Transverse colon (tissue), 4 donors: Measurements from ENCODE around the gene CDK19. TPM values are rescaled to one million over a fixed set of nuclear protein-coding genes. Genes with fewer than 3 reads are reported as not detected.
"Not testable (repeated sequence)": the region's sequence is repeated elsewhere in the genome, so short reads cannot be mapped to it uniquely, and the experiment has no call there.

ENCODE experiments used
- DNase-seq: peaks from one replicate; pipeline ENCODE4 v3.0.0-alpha.2; 2019
- H3K27ac ChIP-seq, 4 donors: fragments of 200-600 bp; sonication (generic); 2 replicates each; pipeline ENCODE4 v1.5.1; 2016 to 2018; ENCODE audit warnings: inconsistent platforms in 4 of 4
- H3K27me3 ChIP-seq: fragments of 200-600 bp; sonication (generic); 2 replicates; pipeline ENCODE4 v1.5.1; 2017; ENCODE audit warnings: inconsistent platforms
- H3K36me3 ChIP-seq, 4 donors: fragments of 200-600 bp; sonication (generic); 2 replicates each; pipeline ENCODE4 v1.5.1; 2017 to 2019; ENCODE audit warnings: inconsistent platforms in 4 of 4
- H3K4me1 ChIP-seq, 4 donors: fragments of 200-600 bp; sonication (generic); 2 replicates each; pipeline ENCODE4 v1.5.1; 2017 to 2020; ENCODE audit warnings: inconsistent platforms in 4 of 4
- H3K4me3 ChIP-seq, 4 donors: fragments of 200-600 bp; sonication (generic); 1 replicate in 1 of 4; 2 replicates in 3 of 4; pipeline versions ENCODE4 v1.5.1 to v1.6.1; 2017 to 2019; ENCODE audit warnings: inconsistent platforms in 4 of 4
- H3K9me3 ChIP-seq, 2 donors: fragments of 200-600 bp; sonication (generic); 2 replicates each; pipeline ENCODE4 v1.5.1; 2017 to 2019; ENCODE audit warnings: inconsistent platforms in 2 of 2
- EP300 ChIP-seq: sonication (generic); formaldehyde crosslinking; IDR thresholded peaks from one replicate; pipeline ENCODE4 v1.6.1; 2017; ENCODE audit warnings: antibody characterized with exemption, low read depth
- POLR2A ChIP-seq: fragments of 450-650 bp; IDR thresholded peaks from one replicate; pipeline ENCODE4 v1.6.1; 2016; ENCODE audit warnings: antibody characterized with exemption, mild to moderate bottlenecking, moderate library complexity
- POLR2AphosphoS5 ChIP-seq, 3 donors: sonication (generic); formaldehyde crosslinking; IDR thresholded peaks; one replicate each; pipeline ENCODE4 v1.6.1; 2016; ENCODE audit warnings: antibody characterized with exemption in 3 of 3
- WGBS, 2 donors: methylation state at CpG; one replicate each; pipeline ENCODE4 v1.1.5; 2018; ENCODE audit warnings: low coverage in 1 of 2; 5-methylcytosine and 5-hydroxymethylcytosine counted together
- in situ Hi-C, 4 donors: fragments of 200-750 bp; cut with MboI; loops; one replicate each; pipeline versions ENCODE4 v1.15.0 to v1.15.1; 2017; ENCODE audit warnings: low sequenced_read_pairs in 3 of 4, low pct_ligation_motif_present in 1 of 4, low pct_unique_long_range_greater_than_20kb in 1 of 4
- intact Hi-C: fragments of 100-400 bp; cut with DNase I; formaldehyde crosslinking; loops from one replicate; pipeline ENCODE4 v1.15.1; 2023; ENCODE audit warnings: low total_unique reads
- total RNA-seq, 4 donors: library from RNA; depleted of rRNA; stranded (reverse); fragments of >200 nt; gene quantifications; one replicate each; pipeline ENCODE4 v1.1.0, GENCODE V29; 2016
- TF ChIP-seq, protein P1 (sequence below), 5 experiments: fragments of 200-600 bp in 3 of 5; fragments of 450-650 bp in 2 of 5; sonication (generic) in 3 of 5; IDR thresholded peaks; 1 replicate in 2 of 5; 2 replicates in 3 of 5; pipeline ENCODE4 v1.5.1; 2016 to 2017; ENCODE audit warnings: antibody characterized with exemption in 5 of 5, inconsistent platforms in 3 of 5, mild to moderate bottlenecking in 2 of 5, moderate library complexity in 1 of 5

The CDK19 gene
- total RNA-seq, 4 donors from 2014 or later = 7.0 to 18.6 (median 14.7) TPM

DNA sequence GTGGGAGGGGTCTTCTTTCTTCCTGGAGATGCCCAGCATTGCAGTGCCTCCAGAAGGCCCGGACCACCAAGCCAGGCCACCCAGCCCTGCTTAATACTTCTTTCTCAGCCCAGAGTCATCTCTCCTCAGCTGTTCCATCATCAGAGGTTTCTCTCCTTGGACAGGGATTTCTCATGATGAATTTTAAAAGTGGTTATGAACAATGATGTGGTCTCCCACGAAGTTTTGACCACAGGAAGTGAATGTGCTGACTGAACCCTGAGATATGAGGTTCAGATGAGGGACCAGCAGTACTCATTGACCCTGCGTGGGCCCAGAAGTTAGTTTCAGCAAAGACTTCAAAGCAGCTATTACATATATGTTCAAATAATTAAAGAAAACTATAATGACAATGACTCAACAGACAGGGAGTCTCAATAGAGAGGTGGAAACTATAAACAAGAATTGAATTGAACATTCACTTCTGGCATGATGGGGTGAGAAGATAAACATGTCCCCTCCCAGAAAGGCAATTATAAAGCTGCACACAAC, 224.4 kb downstream of the CDK19 start:
- H3K4me3 ChIP-seq = no peak overlapping the region
- no peaks in the 10 kb centered on the region for H3K27me3 ChIP-seq
- no peaks in the 10 kb centered on the region for H3K4me1 ChIP-seq
- intact Hi-C loops = no loop called here
- in situ Hi-C loops = no loop called here
- 52 to 53% methylated on average over 2 to 3 of the region's 3 CpGs for WGBS, 2 donors
- H3K9me3 ChIP-seq = no peaks in the 10 kb centered on the region
- no peaks in the 10 kb centered on the region for H3K36me3 ChIP-seq
- DNase-seq = no peak
- TF ChIP-seq POLR2A (no peak), POLR2AphosphoS5 (IDR thresholded peaks at IDR 0.05) (no peak), EP300 (no peak)
- TF ChIP-seq, protein P1, sequence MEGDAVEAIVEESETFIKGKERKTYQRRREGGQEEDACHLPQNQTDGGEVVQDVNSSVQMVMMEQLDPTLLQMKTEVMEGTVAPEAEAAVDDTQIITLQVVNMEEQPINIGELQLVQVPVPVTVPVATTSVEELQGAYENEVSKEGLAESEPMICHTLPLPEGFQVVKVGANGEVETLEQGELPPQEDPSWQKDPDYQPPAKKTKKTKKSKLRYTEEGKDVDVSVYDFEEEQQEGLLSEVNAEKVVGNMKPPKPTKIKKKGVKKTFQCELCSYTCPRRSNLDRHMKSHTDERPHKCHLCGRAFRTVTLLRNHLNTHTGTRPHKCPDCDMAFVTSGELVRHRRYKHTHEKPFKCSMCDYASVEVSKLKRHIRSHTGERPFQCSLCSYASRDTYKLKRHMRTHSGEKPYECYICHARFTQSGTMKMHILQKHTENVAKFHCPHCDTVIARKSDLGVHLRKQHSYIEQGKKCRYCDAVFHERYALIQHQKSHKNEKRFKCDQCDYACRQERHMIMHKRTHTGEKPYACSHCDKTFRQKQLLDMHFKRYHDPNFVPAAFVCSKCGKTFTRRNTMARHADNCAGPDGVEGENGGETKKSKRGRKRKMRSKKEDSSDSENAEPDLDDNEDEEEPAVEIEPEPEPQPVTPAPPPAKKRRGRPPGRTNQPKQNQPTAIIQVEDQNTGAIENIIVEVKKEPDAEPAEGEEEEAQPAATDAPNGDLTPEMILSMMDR (IDR thresholded peaks at IDR 0.05) = no peak
- no peak overlapping the region for H3K27ac ChIP-seq

DNA sequence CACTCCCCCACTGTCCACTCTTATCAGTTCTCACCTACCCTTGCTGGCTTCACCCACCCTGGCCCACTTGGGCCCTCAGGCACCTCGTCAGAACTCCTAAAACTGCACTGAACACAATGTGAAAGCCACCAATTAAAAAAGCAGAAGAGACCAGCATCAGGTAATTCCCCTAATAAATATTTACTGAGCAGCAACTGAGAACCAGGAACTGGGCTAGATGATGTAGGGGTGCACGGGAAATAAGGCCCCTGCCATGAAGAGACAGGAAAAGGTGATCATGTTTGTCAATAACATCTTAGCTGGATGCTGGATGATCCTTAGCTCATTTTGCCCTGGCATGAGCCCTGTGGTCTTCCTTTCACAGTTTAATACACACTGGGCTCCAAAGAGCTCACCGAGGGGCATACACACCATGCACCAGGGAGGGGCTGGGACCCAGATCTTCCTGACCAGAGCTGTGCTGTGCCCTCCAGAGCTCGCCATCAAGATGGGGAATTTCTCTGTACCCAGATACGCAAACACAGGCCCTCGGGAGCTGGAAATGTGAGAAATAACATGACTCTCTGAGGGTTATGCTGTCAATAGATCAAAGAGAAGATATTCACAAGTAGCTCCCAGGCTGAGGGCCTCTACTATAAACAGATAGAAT, 225.3 kb downstream of the CDK19 start:
- Histone ChIP-seq H3K9me3 (no peaks in the 10 kb centered on the region), H3K4me3 (no peak overlapping the region), H3K27me3 (no peaks in the 10 kb centered on the region), H3K27ac (no peak overlapping the region), H3K4me1 (no peaks in the 10 kb centered on the region), H3K36me3 (no peaks in the 10 kb centered on the region)
- in situ Hi-C loops (no loop called here), intact Hi-C loops (no loop called here)
- WGBS, 2 donors = 79% methylated on average over 6 of the region's 6 CpGs; no CpG with 5 or more reads in 1 of the 2 donors
- TF ChIP-seq POLR2AphosphoS5 (IDR thresholded peaks at IDR 0.05) (no peak), POLR2A (no peak), EP300 (no peak)
- TF ChIP-seq, protein P1 (IDR thresholded peaks at IDR 0.05) = no peak
- DNase-seq = no peak

DNA sequence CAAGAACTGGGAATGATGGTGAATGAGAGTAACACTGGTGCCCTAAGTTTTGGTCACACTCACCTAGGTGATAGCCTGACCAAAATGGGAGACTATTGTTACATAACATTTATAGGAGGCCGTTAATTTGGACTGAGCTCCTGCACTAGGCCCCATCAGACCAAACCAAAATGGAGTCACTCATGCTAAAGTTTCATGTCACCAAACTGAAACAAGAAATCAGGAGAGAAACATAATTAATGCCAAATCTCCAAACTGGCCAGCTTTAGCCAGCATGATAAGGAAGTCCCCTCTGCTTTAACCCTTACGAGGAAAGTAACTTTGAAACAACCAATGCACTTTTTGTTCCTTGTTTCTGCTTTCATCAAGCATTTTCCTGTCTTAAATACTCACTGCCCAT, 227.9 kb downstream of the CDK19 start:
- Histone ChIP-seq H3K4me3 (no peak overlapping the region), H3K9me3 (no peaks in the 10 kb centered on the region), H3K27ac (no peak overlapping the region), H3K36me3 (no peaks in the 10 kb centered on the region), H3K4me1 (no peaks in the 10 kb centered on the region), H3K27me3 (no peaks in the 10 kb centered on the region)
- DNase-seq = no peak
- TF ChIP-seq EP300 = no peak
- no peak for TF ChIP-seq POLR2A
- TF ChIP-seq, protein P1 (IDR thresholded peaks at IDR 0.05) = no peak
- TF ChIP-seq POLR2AphosphoS5 (IDR thresholded peaks at IDR 0.05) = no peak
- intact Hi-C loops (no loop called here), in situ Hi-C loops (no loop called here)
- WGBS, 2 donors = 75 to 89% methylated on average over 2 of the region's 2 CpGs

DNA sequence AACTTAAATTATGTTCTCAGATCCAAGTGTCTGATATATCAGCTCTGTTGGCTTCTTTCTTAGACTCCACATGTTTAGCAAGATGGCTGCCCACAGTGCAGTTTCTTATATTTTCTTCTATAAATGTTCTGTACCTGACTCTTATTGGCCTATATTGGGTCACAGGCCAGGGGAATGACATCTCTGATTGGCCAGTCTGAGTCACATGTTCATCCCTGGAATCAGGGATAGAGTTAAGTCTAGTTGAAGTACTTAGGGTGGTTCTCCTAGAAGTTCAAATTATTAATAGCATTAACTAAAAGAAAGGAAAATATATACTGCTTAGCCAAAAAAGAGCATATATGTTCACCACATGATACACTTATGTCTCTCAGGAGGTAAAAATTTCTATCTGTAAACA, 233.6 kb downstream of the CDK19 start:
- Histone ChIP-seq H3K9me3 (no peaks in the 10 kb centered on the region), H3K36me3 (no peaks in the 10 kb centered on the region), H3K27me3 (no peaks in the 10 kb centered on the region), H3K27ac (no peak overlapping the region), H3K4me1 (no peaks in the 10 kb centered on the region), H3K4me3 (no peak overlapping the region)
- no peak for DNase-seq
- in situ Hi-C loops (no loop called here), intact Hi-C loops (no loop called here)
- no peak for TF ChIP-seq POLR2A

DNA sequence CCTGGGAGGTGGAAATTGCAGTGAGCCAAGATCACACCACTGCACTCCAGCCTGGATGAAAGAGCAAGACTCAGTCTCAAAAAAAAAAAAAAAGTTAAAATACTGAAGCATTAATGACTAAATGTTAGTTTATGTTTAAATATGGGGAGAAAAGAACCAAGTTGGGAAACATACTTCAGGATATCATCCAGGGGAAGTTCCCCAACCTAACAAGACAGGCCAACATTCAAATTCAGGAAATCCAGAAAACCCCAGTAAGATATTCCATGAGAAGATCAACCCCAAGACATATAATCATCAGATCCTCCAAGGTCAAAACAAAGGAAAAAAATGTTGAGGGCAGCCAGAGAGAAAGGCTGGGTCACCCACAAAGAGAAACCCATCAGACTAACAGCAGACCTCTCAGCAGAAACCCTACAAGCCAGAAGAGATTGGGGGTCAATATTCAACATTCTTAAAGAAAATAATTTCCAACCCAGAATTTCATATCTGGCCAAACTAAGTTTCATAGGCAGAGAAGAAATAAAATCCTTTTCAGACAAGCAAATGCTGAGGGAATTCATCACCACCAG, 237.6 kb downstream of the CDK19 start:
- in situ Hi-C loops, intact Hi-C loops, H3K9me3 ChIP-seq: not testable (repeated sequence)

More for the DNA sequence above, 237.6 kb downstream of the CDK19 start:
- H3K27ac ChIP-seq, DNase-seq, H3K4me1 ChIP-seq, H3K27me3 ChIP-seq, H3K36me3 ChIP-seq, H3K4me3 ChIP-seq: not testable (repeated sequence)
